MM.1S (cell line): Measurements from ENCODE around the gene GID8.
A peak's percentile ranks its signal among the peaks of the same experiment; 100 is the strongest.

Experiments
- DNase-seq: peaks from one replicate; pipeline ENCODE4 v3.0.0-alpha.2; 2015
- H2AFZ ChIP-seq: fragments of 300-600 bp; sonication (generic); 2 replicates; pipeline ENCODE4 v1.6.0; 2016; ENCODE audit warnings: antibody characterized with exemption, low read length
- H3F3A ChIP-seq: fragments of 300-600 bp; sonication (generic); 2 replicates; pipeline ENCODE4 v1.6.1; 2016; ENCODE audit warnings: mild to moderate bottlenecking, antibody characterized with exemption, low read length, moderate library complexity, mixed read lengths; ENCODE audit not compliant: insufficient read depth
- H3K27ac ChIP-seq: fragments of 300-600 bp; sonication (generic); 2 replicates; pipeline ENCODE4 v1.5.1; 2016; ENCODE audit warnings: mild to moderate bottlenecking, low read length
- H3K27me3 ChIP-seq: fragments of 300-600 bp; sonication (generic); replicated peaks from 2 replicates; pipeline ENCODE4 v1.6.0; 2016; ENCODE audit warnings: low read length; ENCODE audit not compliant: insufficient read depth
- H3K36me3 ChIP-seq: fragments of 300-600 bp; sonication (generic); replicated peaks from 2 replicates; pipeline ENCODE4 v1.6.1; 2016; ENCODE audit warnings: mild to moderate bottlenecking, low read length, mixed read lengths; ENCODE audit not compliant: insufficient read depth
- H3K4me1 ChIP-seq: fragments of 300-600 bp; sonication (generic); 2 replicates; pipeline ENCODE4 v1.6.1; 2016; ENCODE audit warnings: low read length, mixed read lengths
- H3K4me2 ChIP-seq: fragments of 300-600 bp; sonication (generic); 2 replicates; pipeline ENCODE4 v1.6.0; 2016; ENCODE audit warnings: low read depth, low read length
- H3K4me3 ChIP-seq: fragments of 300-600 bp; sonication (generic); 2 replicates; pipeline ENCODE4 v1.5.1; 2016; ENCODE audit warnings: low read length, mixed read lengths
- H3K79me2 ChIP-seq: fragments of 300-600 bp; sonication (generic); 2 replicates; pipeline ENCODE4 v1.6.1; 2016; ENCODE audit warnings: mixed run types, low read length, mixed read lengths
- H3K9ac ChIP-seq: fragments of 300-600 bp; sonication (generic); 2 replicates; pipeline ENCODE4 v1.6.1; 2016; ENCODE audit warnings: low read length, mixed read lengths
- H3K9me2 ChIP-seq: fragments of 300-600 bp; sonication (generic); replicated peaks from 2 replicates; pipeline ENCODE4 v1.6.1; 2016; ENCODE audit warnings: mild to moderate bottlenecking, low read length, mixed read lengths; ENCODE audit not compliant: insufficient read depth
- H3K9me3 ChIP-seq: fragments of 300-600 bp; sonication (generic); replicated peaks from 2 replicates; pipeline ENCODE4 v1.6.1; 2016; ENCODE audit warnings: mild to moderate bottlenecking, low read length, mixed read lengths; ENCODE audit not compliant: insufficient read depth
- H4K20me1 ChIP-seq: fragments of 300-600 bp; sonication (generic); 2 replicates; pipeline ENCODE4 v1.6.1; 2016; ENCODE audit warnings: mild to moderate bottlenecking, low read length, moderate library complexity, mixed read lengths; ENCODE audit not compliant: insufficient read depth
- EZH2 ChIP-seq: fragments of 300-600 bp; sonication (generic); optimal IDR thresholded peaks from 2 replicates; pipeline ENCODE3; 2017; ENCODE audit warnings: low read depth, mild to moderate bottlenecking, antibody characterized with exemption, low read length, mixed read lengths
- EZH2phosphoT487 ChIP-seq: fragments of 300-600 bp; sonication (generic); IDR thresholded peaks from 2 replicates; pipeline ENCODE4 v1.6.1; 2018; ENCODE audit warnings: antibody characterized with exemption, low read length
- TF ChIP-seq, protein P1 (sequence below): fragments of 300-600 bp; sonication (generic); IDR thresholded peaks from 2 replicates; pipeline ENCODE4 v1.5.1; 2016; ENCODE audit warnings: antibody characterized with exemption, low read length, mixed read lengths

Gene GID8

DNA sequence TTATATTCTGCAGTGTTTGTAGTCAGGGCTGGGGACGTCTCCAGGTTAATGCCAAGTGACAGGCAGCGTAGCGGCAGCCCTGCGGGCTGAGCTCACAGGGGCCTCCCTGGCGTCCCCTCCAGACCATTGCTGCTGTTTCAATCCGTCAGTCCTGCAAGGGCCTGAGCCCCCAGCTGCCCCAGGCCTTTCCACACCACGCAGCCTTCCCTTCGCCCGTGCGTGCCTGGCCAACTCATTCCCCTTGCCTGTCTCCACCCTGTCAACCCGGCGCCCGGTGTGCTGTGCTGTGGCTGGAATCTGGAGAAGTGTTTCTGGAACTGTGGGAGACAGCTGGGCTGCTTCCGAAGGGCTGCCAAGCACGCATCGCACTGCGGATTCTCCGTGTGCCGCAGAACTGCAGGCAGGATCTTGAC is 56.9 kb downstream of the GID8 start:
- Histone ChIP-seq H3K9ac (no peak overlapping the region), H3K79me2 (no peaks in the 10 kb centered on the region), H3K9me2 (no peaks in the 10 kb centered on the region), H3K9me3 (no peaks in the 10 kb centered on the region), H3K4me1 (no peaks in the 10 kb centered on the region), H3F3A (no peaks in the 10 kb centered on the region), H3K27me3 (peaks cover 94% of the 10 kb centered on the region), H3K36me3 (no peaks in the 10 kb centered on the region), H3K4me2 (no peak overlapping the region), H3K4me3 (no peak overlapping the region), H3K27ac (no peak overlapping the region), H4K20me1 (no peaks in the 10 kb centered on the region), H2AFZ (no peak overlapping the region)
- TF ChIP-seq, protein P1, sequence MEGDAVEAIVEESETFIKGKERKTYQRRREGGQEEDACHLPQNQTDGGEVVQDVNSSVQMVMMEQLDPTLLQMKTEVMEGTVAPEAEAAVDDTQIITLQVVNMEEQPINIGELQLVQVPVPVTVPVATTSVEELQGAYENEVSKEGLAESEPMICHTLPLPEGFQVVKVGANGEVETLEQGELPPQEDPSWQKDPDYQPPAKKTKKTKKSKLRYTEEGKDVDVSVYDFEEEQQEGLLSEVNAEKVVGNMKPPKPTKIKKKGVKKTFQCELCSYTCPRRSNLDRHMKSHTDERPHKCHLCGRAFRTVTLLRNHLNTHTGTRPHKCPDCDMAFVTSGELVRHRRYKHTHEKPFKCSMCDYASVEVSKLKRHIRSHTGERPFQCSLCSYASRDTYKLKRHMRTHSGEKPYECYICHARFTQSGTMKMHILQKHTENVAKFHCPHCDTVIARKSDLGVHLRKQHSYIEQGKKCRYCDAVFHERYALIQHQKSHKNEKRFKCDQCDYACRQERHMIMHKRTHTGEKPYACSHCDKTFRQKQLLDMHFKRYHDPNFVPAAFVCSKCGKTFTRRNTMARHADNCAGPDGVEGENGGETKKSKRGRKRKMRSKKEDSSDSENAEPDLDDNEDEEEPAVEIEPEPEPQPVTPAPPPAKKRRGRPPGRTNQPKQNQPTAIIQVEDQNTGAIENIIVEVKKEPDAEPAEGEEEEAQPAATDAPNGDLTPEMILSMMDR, result no peak
- peak; percentile 68 for TF ChIP-seq EZH2
- DNase-seq, result no peak

DNA sequence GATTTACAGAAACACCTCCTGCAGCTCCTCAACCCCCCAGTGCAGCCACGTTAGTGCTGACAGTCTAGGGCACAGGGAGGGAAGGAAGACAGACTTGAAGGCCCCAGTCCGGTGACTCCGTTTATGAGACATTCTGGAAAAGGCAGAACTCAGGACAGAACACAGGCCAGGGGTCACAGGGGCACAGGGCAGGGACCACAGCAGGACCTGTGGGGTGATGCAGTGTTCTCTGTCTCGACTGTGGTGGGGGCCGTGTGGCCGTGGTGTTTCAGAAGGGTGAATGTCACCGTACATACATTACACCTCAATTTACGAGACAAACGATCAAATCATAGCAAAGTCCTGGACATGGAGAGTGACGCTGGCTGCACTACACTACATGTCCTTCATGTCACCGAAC is 57.5 kb downstream of the GID8 start:
- Histone ChIP-seq H3K4me2 (no peak overlapping the region), H3K4me3 (no peak overlapping the region), H2AFZ (no peak overlapping the region), H3K27me3 (peaks cover 95% of the 10 kb centered on the region), H3K9me2 (no peaks in the 10 kb centered on the region), H4K20me1 (no peaks in the 10 kb centered on the region), H3K79me2 (no peaks in the 10 kb centered on the region), H3K36me3 (no peaks in the 10 kb centered on the region), H3F3A (no peaks in the 10 kb centered on the region), H3K9me3 (no peaks in the 10 kb centered on the region), H3K9ac (no peak overlapping the region), H3K4me1 (no peaks in the 10 kb centered on the region), H3K27ac (no peak overlapping the region)
- TF ChIP-seq EZH2, result no peak
- TF ChIP-seq, protein P1, result no peak
- TF ChIP-seq EZH2phosphoT487, result no peak
- DNase-seq, result no peak

DNA sequence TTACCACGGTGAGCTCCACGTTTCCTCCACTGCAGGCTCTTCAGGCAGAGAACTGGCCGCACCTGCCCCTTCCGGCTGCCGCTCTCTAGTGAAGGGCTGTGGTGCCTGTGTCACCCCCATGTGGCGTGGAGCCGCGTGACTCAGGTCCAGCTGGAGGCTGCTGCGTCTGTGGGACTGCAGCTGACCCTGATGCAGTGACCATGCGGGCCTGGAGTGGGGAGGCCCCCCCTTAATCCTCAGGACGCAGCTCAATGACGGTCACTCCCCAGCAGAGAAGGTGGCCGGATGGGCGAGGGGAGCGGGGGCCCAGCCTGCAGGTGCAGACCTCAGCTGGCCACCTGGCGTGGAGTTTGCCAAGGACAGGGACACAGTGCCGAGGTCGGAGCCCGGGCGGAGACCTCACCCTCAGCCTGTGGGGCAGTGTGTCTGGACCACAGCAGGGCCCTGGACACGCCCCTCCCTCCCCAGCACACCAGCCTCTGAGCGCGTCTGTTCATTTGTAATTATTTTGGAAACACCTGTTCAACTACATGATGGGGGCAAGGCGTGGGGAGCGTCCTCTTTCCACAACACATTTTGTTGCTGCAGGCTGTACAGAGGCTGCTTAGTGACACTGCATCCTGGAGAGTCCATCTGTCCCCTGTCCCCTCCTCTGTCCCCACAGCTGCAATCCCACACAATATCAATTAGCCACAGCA is 58.1 kb downstream of the GID8 start:
- no peak for DNase-seq
- Histone ChIP-seq H3K4me3 (no peak overlapping the region), H3K9me2 (no peaks in the 10 kb centered on the region), H4K20me1 (no peaks in the 10 kb centered on the region), H3K4me1 (no peaks in the 10 kb centered on the region), H3K27ac (no peak overlapping the region), H2AFZ (no peak overlapping the region), H3K9ac (no peak overlapping the region), H3K4me2 (no peak overlapping the region), H3K9me3 (no peaks in the 10 kb centered on the region), H3K36me3 (no peaks in the 10 kb centered on the region), H3K27me3 (peaks cover 95% of the 10 kb centered on the region), H3F3A (no peaks in the 10 kb centered on the region), H3K79me2 (no peaks in the 10 kb centered on the region)
- TF ChIP-seq EZH2, result no peak
- no peak for TF ChIP-seq EZH2phosphoT487
- TF ChIP-seq, protein P1, result no peak
